22Rv1 (cell line): ENCODE results near the gene SDK1.

Experiments used
- CTCF ChIP-seq: fragments of 450-650 bp; IDR thresholded peaks from 2 replicates; pipeline ENCODE4 v1.5.1; 2017; ENCODE audit warnings: mild to moderate bottlenecking
- ZFX ChIP-seq: fragments of 450-650 bp; IDR thresholded peaks from 2 replicates; pipeline ENCODE4 v1.6.1; 2017; ENCODE audit warnings: antibody characterized with exemption, borderline replicate concordance

DNA sequence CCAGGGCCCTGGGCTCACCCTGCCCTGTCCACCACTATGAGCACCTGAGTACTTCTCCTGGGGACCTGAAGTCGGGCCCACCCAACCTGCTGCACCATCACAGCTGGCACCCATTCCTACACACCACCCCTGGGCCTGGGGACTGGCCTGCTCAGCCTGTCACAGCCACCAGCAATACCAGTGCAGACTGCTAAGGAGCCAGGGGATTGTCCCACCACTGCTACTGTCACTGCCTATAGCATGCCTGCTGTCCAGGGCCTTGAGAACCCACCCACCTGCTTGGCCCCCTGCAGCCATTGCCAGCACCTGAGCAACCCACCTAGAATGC, 756.2 kb downstream of the SDK1 start:
- TF ChIP-seq ZFX = no peak
- TF ChIP-seq CTCF = no peak
